GM10248 (cell line): Measurements from ENCODE around the gene SLC22A1.
"Not testable (repeated sequence)": the region's sequence is repeated elsewhere in the genome, so short reads cannot be mapped to it uniquely, and the experiment has no call there.

Experiments
- CTCF ChIA-PET: fragments of 300-600 bp; sonication (Branson Sonifier 250); formaldehyde crosslinking; extraction: SDS; loops from one replicate; lab custom pipeline; 2021; ENCODE audit warnings: antibody characterized with exemption; lab: Yijun Ruan, JAX
- POLR2A ChIA-PET: fragments of 350-650 bp; sonication (Branson Sonifier 250); formaldehyde crosslinking; extraction: SDS; loops from one replicate; lab custom pipeline; 2020; ENCODE audit warnings: antibody characterized with exemption; lab: Yijun Ruan, JAX
- DNase-seq: peaks from one replicate; pipeline ENCODE4 v3.0.0; 2012; ENCODE audit errors: extremely low spot score
- TF ChIP-seq, protein P1 (sequence below): IDR thresholded peaks from 2 replicates; pipeline ENCODE4 v1.5.1; 2012; ENCODE audit warnings: mild to moderate bottlenecking, low read depth; ENCODE audit errors: extremely low read depth, missing control alignments, control extremely low read depth

The SLC22A1 gene

GRCh38 chr6:160110586-160111123, 11.0 kb upstream of the SLC22A1 start:
- CTCF ChIA-PET: interaction anchor here (1.2 kb wide), 1 partner anchor 27 kb away, joined by 3 read pairs; no protein-coding TSS in a partner anchor
- POLR2A ChIA-PET: no interaction called here
- DNase-seq: no peak
- TF ChIP-seq, protein P1, sequence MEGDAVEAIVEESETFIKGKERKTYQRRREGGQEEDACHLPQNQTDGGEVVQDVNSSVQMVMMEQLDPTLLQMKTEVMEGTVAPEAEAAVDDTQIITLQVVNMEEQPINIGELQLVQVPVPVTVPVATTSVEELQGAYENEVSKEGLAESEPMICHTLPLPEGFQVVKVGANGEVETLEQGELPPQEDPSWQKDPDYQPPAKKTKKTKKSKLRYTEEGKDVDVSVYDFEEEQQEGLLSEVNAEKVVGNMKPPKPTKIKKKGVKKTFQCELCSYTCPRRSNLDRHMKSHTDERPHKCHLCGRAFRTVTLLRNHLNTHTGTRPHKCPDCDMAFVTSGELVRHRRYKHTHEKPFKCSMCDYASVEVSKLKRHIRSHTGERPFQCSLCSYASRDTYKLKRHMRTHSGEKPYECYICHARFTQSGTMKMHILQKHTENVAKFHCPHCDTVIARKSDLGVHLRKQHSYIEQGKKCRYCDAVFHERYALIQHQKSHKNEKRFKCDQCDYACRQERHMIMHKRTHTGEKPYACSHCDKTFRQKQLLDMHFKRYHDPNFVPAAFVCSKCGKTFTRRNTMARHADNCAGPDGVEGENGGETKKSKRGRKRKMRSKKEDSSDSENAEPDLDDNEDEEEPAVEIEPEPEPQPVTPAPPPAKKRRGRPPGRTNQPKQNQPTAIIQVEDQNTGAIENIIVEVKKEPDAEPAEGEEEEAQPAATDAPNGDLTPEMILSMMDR: no peak

DNA sequence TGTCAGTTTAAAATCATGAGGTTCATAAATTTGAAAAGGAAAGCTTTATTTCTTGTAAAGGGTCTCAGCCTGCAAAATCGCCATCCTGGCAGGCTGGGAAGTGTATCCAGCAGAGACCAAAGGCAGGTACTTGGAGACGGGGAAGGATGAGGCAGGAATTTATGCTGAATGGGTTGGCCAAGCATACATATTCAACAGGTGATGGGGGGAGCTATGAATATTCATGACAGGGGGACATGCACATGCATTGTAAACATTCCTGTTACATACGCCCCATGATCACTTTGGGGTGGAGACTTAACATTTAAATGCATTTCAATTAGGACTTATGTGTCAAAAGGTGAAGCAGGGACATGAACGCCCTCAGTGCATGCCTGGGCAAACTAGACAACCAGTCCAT, 9.8 kb upstream of the SLC22A1 start:
- CTCF ChIA-PET: interaction anchor here (1.2 kb wide), 1 partner anchor 26 kb away, joined by 3 read pairs; no protein-coding TSS in a partner anchor
- DNase-seq: no peak
- TF ChIP-seq, protein P1: no peak
- POLR2A ChIA-PET: no interaction called here

- no peak for DNase-seq
- TF ChIP-seq, protein P1: no peak
- ChIA-PET POLR2A (no interaction called here), CTCF (interaction anchor here (1.3 kb wide), 1 partner anchor 11 kb away, joined by 3 read pairs; no protein-coding TSS in a partner anchor)
These were observed 8.9 kb upstream of the SLC22A1 start for GRCh38 chr6:160112628-160113299.

DNA sequence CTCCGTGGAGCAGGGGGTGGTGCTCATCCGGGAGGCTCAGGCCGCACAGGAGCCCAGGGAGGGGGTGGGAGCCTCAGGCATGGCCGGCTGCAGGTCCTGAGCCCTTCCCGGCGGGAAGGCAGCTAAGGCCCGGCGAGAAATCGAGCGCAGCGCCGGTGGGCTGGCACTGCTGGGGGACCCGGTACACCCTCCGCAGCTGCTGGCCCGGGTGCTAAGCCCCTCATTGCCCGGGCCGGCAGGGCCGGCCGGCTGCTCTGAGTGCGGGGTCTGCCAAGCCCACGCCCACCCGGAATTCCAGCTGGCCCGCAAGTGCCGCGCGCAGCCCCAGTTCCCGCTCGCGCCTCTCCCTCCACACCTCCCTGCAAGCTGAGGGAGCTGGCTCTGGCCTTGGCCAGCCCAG, 7.1 kb upstream of the SLC22A1 start:
- POLR2A ChIA-PET, DNase-seq: not testable (repeated sequence)
- CTCF ChIA-PET: interaction anchor here (1.8 kb wide), 1 partner anchor 10 kb away, joined by 4 read pairs; no protein-coding TSS in a partner anchor

GRCh38 chr6:160115421-160115820, 6.2 kb upstream of the SLC22A1 start:
- ChIA-PET POLR2A (no interaction called here), CTCF (no interaction called here)
- TF ChIP-seq, protein P1: no peak
- no peak for DNase-seq

GRCh38 chr6:160116411-160116810, 5.2 kb upstream of the SLC22A1 start:
- CTCF ChIA-PET: interaction anchor here (1.7 kb wide), 1 partner anchor 339 kb away, joined by 5 read pairs; no protein-coding TSS in a partner anchor
- no peak for DNase-seq
- TF ChIP-seq, protein P1: no peak

DNA sequence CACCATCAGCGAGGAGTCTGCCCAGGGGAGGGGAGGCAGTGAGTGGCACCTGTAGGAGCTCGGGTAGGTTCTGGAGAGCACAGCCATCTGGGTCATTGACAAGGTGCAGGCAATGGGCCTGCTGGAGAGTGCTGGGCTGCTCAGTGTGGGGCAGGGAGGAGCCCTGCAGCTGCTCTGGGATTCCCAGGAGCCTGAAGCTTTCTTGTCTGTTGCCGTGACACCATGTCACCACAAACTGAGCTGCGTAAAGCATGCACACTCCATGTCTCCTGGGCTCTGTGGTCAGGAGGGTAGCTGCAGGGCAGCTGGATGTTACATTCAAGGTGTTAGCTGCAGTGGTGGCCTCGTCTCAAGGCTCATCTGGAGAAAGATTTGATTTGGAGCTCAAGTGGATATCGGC, 4.5 kb upstream of the SLC22A1 start:
- DNase-seq: no peak
- POLR2A ChIA-PET: no interaction called here
- TF ChIP-seq, protein P1: no peak
- CTCF ChIA-PET: interaction anchor here (1.2 to 1.7 kb wide), 2 partner anchors 30 to 338 kb away, joined by 3 to 5 read pairs; no protein-coding TSS in a partner anchor

More at GRCh38 chr6:160116411-160116810, 5.2 kb upstream of the SLC22A1 start:
- POLR2A ChIA-PET: no interaction called here
